Tibial nerve (tissue), 4 donors: Measurements from ENCODE around the gene HOXB5. TPM values are rescaled to one million over a fixed set of nuclear protein-coding genes. Genes with fewer than 3 reads are reported as not detected.

Source experiments
- DNase-seq, 2 donors: peaks; one replicate each; pipeline ENCODE4 v3.0.0-alpha.2; 2019; ENCODE audit warnings: low spot score in 2 of 2
- H3K27ac ChIP-seq, 4 donors: fragments of 200-600 bp; sonication (generic) in 3 of 4; one replicate each; pipeline ENCODE4 v1.5.1; 2017 to 2019; ENCODE audit warnings: mild to moderate bottlenecking in 1 of 4
- H3K27me3 ChIP-seq, 2 donors: fragments of 200-600 bp; sonication (generic) in 1 of 2; one replicate each; pipeline versions ENCODE4 v1.5.1 to v1.6.0; 2017 to 2019
- H3K36me3 ChIP-seq, 3 donors: fragments of 200-600 bp; sonication (generic); one replicate each; pipeline ENCODE4 v1.5.1; 2018 to 2019
- H3K4me1 ChIP-seq, 4 donors: fragments of 200-600 bp; sonication (generic) in 3 of 4; one replicate each; pipeline ENCODE4 v1.5.1; 2017 to 2019
- H3K4me3 ChIP-seq, 4 donors: fragments of 200-600 bp; sonication (generic) in 3 of 4; one replicate each; pipeline ENCODE4 v1.5.1; 2017 to 2019; ENCODE audit warnings: mild to moderate bottlenecking in 1 of 4, moderate library complexity in 1 of 4
- H3K9me3 ChIP-seq, 4 donors: fragments of 200-600 bp; sonication (generic) in 3 of 4; one replicate each; pipeline ENCODE4 v1.5.1; 2017 to 2019
- CTCF ChIP-seq, 5 experiments: fragments of 200-600 bp in 3 of 5; fragments of 450-650 bp in 2 of 5; sonication (generic) in 3 of 5; IDR thresholded peaks; one replicate each; pipeline ENCODE4 v1.5.1; 2016 to 2019; ENCODE audit warnings: antibody characterized with exemption in 5 of 5, mild to moderate bottlenecking in 3 of 5, moderate library complexity in 2 of 5
- EP300 ChIP-seq, 2 donors: sonication (generic); formaldehyde crosslinking; IDR thresholded peaks; one replicate each; pipeline ENCODE4 v1.6.1; 2017; ENCODE audit warnings: antibody characterized with exemption in 2 of 2, mild to moderate bottlenecking in 1 of 2
- POLR2A ChIP-seq, 2 donors: fragments of 450-650 bp; IDR thresholded peaks; one replicate each; pipeline ENCODE4 v1.6.1; 2017; ENCODE audit warnings: antibody characterized with exemption in 2 of 2, mild to moderate bottlenecking in 2 of 2, moderate library complexity in 2 of 2
- WGBS, 2 donors: methylation state at CpG; one replicate each; pipeline ENCODE4 v1.1.5; 2018; 5-methylcytosine and 5-hydroxymethylcytosine counted together
- total RNA-seq, 4 donors: library from RNA; depleted of rRNA; stranded (reverse); fragments of >200 nt; gene quantifications; one replicate each; pipeline ENCODE4 v1.1.0, GENCODE V29; 2016

HOXB5 gene
- total RNA-seq, 4 donors from 2014 or later = 1.6 to 1.8 TPM; not detected in 2

GRCh38 chr17:48590607-48591161 lies 2.9 kb downstream of the HOXB5 start:
- TF ChIP-seq CTCF (IDR thresholded peaks at IDR 0.05) (no peak), EP300 (IDR thresholded peaks at IDR 0.05) (no peak), POLR2A (IDR thresholded peaks at IDR 0.05) (no peak)
- Histone ChIP-seq H3K4me1 (peaks cover 0 to 43% (median 10%) of the 10 kb centered on the region in 4 donors), H3K36me3 (no peaks in the 10 kb centered on the region), H3K4me3 (no peak overlapping the region), H3K27ac (no peak overlapping the region), H3K27me3 (peaks cover 0 to 100% of the 10 kb centered on the region in 2 donors), H3K9me3 (no peaks in the 10 kb centered on the region)
- no peak for DNase-seq

GRCh38 chr17:48589831-48590606 lies 3.6 kb downstream of the HOXB5 start, which contains the start of gene HOXB3:
Gene HOXB3 (minus strand): TSS chr17:48590241. CDS start chr17:48552474, 37,767 bp downstream.
- peaks cover 0 to 100% of the 10 kb centered on the region in 2 donors for H3K27me3 ChIP-seq
- WGBS, 2 donors = 60 to 71% methylated on average over 22 to 23 of the region's 23 CpGs
- no peak within 1 kb of the TSS for H3K27ac ChIP-seq
- no peak for DNase-seq
- peaks cover 0 to 50% (median 11%) of the 10 kb centered on the region in 4 donors for H3K4me1 ChIP-seq
- H3K36me3 ChIP-seq = no peaks in the 10 kb centered on the region
- no peaks in the 10 kb centered on the region for H3K9me3 ChIP-seq
- no peak for TF ChIP-seq POLR2A (IDR thresholded peaks at IDR 0.05)
- TF ChIP-seq EP300 (IDR thresholded peaks at IDR 0.05) = no peak
- no peak for TF ChIP-seq CTCF (IDR thresholded peaks at IDR 0.05)
- no peak within 1 kb of the TSS for H3K4me3 ChIP-seq

- H3K4me3 ChIP-seq = no peak overlapping the region
- H3K27me3 ChIP-seq = peaks cover 0 to 100% of the 10 kb centered on the region in 2 donors
- no peaks in the 10 kb centered on the region for H3K9me3 ChIP-seq
- no peaks in the 10 kb centered on the region for H3K36me3 ChIP-seq
- peaks cover 0 to 57% (median 13%) of the 10 kb centered on the region in 4 donors for H3K4me1 ChIP-seq
- WGBS, 2 donors = 57 to 59% methylated on average over 10 of the region's 10 CpGs
- TF ChIP-seq CTCF (IDR thresholded peaks at IDR 0.05) (no peak), EP300 (IDR thresholded peaks at IDR 0.05) (no peak), POLR2A (IDR thresholded peaks at IDR 0.05) (no peak)
- DNase-seq = no peak
- H3K27ac ChIP-seq = no peak overlapping the region
These were observed 4.3 kb downstream of the HOXB5 start for GRCh38 chr17:48589060-48589830.

- Histone ChIP-seq H3K36me3 (no peaks in the 10 kb centered on the region), H3K27me3 (peaks cover 0 to 100% of the 10 kb centered on the region in 2 donors), H3K9me3 (no peaks in the 10 kb centered on the region), H3K4me3 (no peak overlapping the region), H3K27ac (no peak overlapping the region), H3K4me1 (peaks cover 0 to 51% (median 11%) of the 10 kb centered on the region in 4 donors)
- no peak for TF ChIP-seq POLR2A (IDR thresholded peaks at IDR 0.05)
- TF ChIP-seq CTCF (IDR thresholded peaks at IDR 0.05) = no peak
- TF ChIP-seq EP300 (IDR thresholded peaks at IDR 0.05) = no peak
- no peak for DNase-seq
- 30 to 38% methylated on average over 2 of the region's 2 CpGs for WGBS, 2 donors
These were observed 5.1 kb downstream of the HOXB5 start for GRCh38 chr17:48588528-48588927.
